A673 (cell line): ENCODE data around the gene PTPRK.

Experiments used
- CTCF ChIP-seq: fragments of 300-800, 200-600 bp; sonication (generic); conservative IDR thresholded peaks from 2 replicates; pipeline ENCODE4 v1.5.1; 2017; ENCODE audit warnings: low read depth, mild to moderate bottlenecking, antibody characterized with exemption, low read length, moderate library complexity, mixed read lengths
- EZH2 ChIP-seq: fragments of 200-600 bp; sonication (generic); IDR thresholded peaks from 2 replicates; pipeline ENCODE4 v1.6.1; 2017; ENCODE audit warnings: borderline replicate concordance, low read depth, mild to moderate bottlenecking, mixed read lengths, antibody characterized with exemption, low read length; ENCODE audit not compliant: poor library complexity, severe bottlenecking

GRCh38 chr6:127976111-127976510 lies 544.3 kb downstream of the PTPRK start:
- TF ChIP-seq CTCF = no peak
- no peak for TF ChIP-seq EZH2
